ENCODE data around the gene GM2A.

DNA sequence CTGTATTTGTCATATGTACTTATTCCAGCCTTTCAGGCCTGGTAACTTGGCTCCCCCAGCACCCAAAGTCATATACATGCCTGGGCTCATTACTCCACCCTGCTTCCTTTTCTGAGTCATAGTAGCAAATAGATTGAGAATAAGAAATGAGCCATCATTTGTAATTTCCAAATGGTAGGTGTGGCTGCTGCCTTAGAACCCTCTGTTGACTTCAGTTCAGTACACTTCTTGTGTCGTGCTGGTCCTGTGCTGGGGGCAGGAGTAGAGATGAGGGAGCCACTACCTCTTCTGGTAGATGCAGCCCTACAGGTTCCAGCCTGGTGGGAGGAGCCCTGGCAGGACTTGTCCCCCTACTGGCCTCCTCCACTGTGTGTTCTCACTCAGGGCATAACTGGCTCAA is 11.1 kb downstream of the GM2A start:
- TF ChIP-seq, protein P1, sequence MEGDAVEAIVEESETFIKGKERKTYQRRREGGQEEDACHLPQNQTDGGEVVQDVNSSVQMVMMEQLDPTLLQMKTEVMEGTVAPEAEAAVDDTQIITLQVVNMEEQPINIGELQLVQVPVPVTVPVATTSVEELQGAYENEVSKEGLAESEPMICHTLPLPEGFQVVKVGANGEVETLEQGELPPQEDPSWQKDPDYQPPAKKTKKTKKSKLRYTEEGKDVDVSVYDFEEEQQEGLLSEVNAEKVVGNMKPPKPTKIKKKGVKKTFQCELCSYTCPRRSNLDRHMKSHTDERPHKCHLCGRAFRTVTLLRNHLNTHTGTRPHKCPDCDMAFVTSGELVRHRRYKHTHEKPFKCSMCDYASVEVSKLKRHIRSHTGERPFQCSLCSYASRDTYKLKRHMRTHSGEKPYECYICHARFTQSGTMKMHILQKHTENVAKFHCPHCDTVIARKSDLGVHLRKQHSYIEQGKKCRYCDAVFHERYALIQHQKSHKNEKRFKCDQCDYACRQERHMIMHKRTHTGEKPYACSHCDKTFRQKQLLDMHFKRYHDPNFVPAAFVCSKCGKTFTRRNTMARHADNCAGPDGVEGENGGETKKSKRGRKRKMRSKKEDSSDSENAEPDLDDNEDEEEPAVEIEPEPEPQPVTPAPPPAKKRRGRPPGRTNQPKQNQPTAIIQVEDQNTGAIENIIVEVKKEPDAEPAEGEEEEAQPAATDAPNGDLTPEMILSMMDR (IDR thresholded peaks at IDR 0.05; ENCODE audit: control extremely low read depth in 1 of 3, insufficient read depth in 1 of 3, low read depth in 1 of 3, low read length in 3 of 3) = peak in 1 of 3 experiments; percentile 20; a peak in 1 of 4 replicates
- no peak for TF ChIP-seq MAFK (IDR thresholded peaks at IDR 0.05; ENCODE audit: low read depth, low read length)
- no peak for TF ChIP-seq TBP (IDR thresholded peaks at IDR 0.05; ENCODE audit: low read depth, low read length)
- no peak for TF ChIP-seq YY1 (IDR thresholded peaks at IDR 0.05; ENCODE audit: low read depth, low read length)
